ENCODE results near the gene RXRA. TPM values are rescaled to one million over a fixed set of nuclear protein-coding genes. Genes with fewer than 3 reads are reported as not detected.

RXRA gene
- total RNA-seq, 1 experiment from 2014 or later: 14.1 TPM

GRCh38 chr9:134323741-134324358 is 2.4 kb upstream of the RXRA start:
- DNase-seq (ENCODE audit: low read depth): peak; percentile 65

- DNase-seq (ENCODE audit: low read depth): peak; percentile 64
Measured at GRCh38 chr9:134324359-134325095, 1.7 kb upstream of the RXRA start.

GRCh38 chr9:134325096-134325812 is 1.0 kb upstream of the RXRA start:
- peak; percentile 68 for DNase-seq (ENCODE audit: low read depth)

GRCh38 chr9:134326724-134327601 is 708 bp downstream of the RXRA start:
- peak; percentile 60 for DNase-seq (ENCODE audit: low read depth)

GRCh38 chr9:134327671-134328231 is 1.5 kb downstream of the RXRA start:
- DNase-seq (ENCODE audit: low read depth): no peak

- no peak for DNase-seq (ENCODE audit: low read depth)
Measured at GRCh38 chr9:134328341-134328840, 2.1 kb downstream of the RXRA start.

GRCh38 chr9:134328841-134329575 is 2.8 kb downstream of the RXRA start:
- DNase-seq (ENCODE audit: low read depth): no peak

GRCh38 chr9:134329576-134329855 is 3.3 kb downstream of the RXRA start:
- DNase-seq (ENCODE audit: low read depth): no peak

GRCh38 chr9:134329886-134330285 is 3.6 kb downstream of the RXRA start:
- no peak for DNase-seq (ENCODE audit: low read depth)

- DNase-seq (ENCODE audit: low read depth): no peak
Measured at GRCh38 chr9:134330590-134330989, 4.3 kb downstream of the RXRA start.

- DNase-seq (ENCODE audit: low read depth): no peak
Measured at GRCh38 chr9:134331186-134332025, 5.2 kb downstream of the RXRA start.

GRCh38 chr9:134332266-134332665 is 6.0 kb downstream of the RXRA start:
- DNase-seq (ENCODE audit: low read depth): no peak

GRCh38 chr9:134332841-134333233 is 6.6 kb downstream of the RXRA start:
- no peak for DNase-seq (ENCODE audit: low read depth)

GRCh38 chr9:134333234-134333873 is 7.1 kb downstream of the RXRA start:
- no peak for DNase-seq (ENCODE audit: low read depth)

- DNase-seq (ENCODE audit: low read depth): no peak
Measured at GRCh38 chr9:134333874-134334581, 7.8 kb downstream of the RXRA start.

GRCh38 chr9:134335061-134335460 is 8.8 kb downstream of the RXRA start:
- DNase-seq (ENCODE audit: low read depth): peak; percentile 93

- no peak for DNase-seq (ENCODE audit: low read depth)
Measured at GRCh38 chr9:134335486-134336220, 9.4 kb downstream of the RXRA start.

- no peak for DNase-seq (ENCODE audit: low read depth)
Measured at GRCh38 chr9:134336228-134336627, 10.0 kb downstream of the RXRA start.

Data from Daoy (cell line).